HUES48 (cell line): ENCODE results near the gene PDXDC1.
"Not testable (repeated sequence)": the region's sequence is repeated elsewhere in the genome, so short reads cannot be mapped to it uniquely, and the experiment has no call there.

Experiments
- H3K27ac ChIP-seq: one replicate; pipeline ENCODE4 v1.7.0; 2013; ENCODE audit warnings: low read depth, low read length, inconsistent platforms
- H3K27me3 ChIP-seq: 2 replicates; pipeline ENCODE4 v1.6.1; 2013; ENCODE audit warnings: mild to moderate bottlenecking, low read length; ENCODE audit not compliant: control insufficient read depth, insufficient read depth
- H3K36me3 ChIP-seq: 2 replicates; pipeline ENCODE4 v1.6.1; 2013; ENCODE audit warnings: low read length; ENCODE audit not compliant: control insufficient read depth, insufficient read depth
- H3K4me1 ChIP-seq: 2 replicates; pipeline ENCODE4 v1.6.1; 2013; ENCODE audit warnings: mild to moderate bottlenecking, low read length; ENCODE audit not compliant: control insufficient read depth, insufficient read depth
- H3K4me3 ChIP-seq: 2 replicates; pipeline ENCODE4 v1.5.1; 2013; ENCODE audit warnings: mild to moderate bottlenecking, low read depth, low read length
- H3K9ac ChIP-seq: 2 replicates; pipeline ENCODE4 v1.6.1; 2013; ENCODE audit warnings: mild to moderate bottlenecking, low read depth, low read length, moderate library complexity
- H3K9me3 ChIP-seq: 2 replicates; pipeline ENCODE4 v1.6.1; 2013; ENCODE audit warnings: low read length; ENCODE audit not compliant: control insufficient read depth, insufficient read depth

Gene PDXDC1

GRCh38 chr16:15132719-15133428 is 158.0 kb downstream of the PDXDC1 start:
- H3K4me3 ChIP-seq, H3K27me3 ChIP-seq, H3K9me3 ChIP-seq, H3K36me3 ChIP-seq, H3K27ac ChIP-seq, H3K9ac ChIP-seq, H3K4me1 ChIP-seq: not testable (repeated sequence)

DNA sequence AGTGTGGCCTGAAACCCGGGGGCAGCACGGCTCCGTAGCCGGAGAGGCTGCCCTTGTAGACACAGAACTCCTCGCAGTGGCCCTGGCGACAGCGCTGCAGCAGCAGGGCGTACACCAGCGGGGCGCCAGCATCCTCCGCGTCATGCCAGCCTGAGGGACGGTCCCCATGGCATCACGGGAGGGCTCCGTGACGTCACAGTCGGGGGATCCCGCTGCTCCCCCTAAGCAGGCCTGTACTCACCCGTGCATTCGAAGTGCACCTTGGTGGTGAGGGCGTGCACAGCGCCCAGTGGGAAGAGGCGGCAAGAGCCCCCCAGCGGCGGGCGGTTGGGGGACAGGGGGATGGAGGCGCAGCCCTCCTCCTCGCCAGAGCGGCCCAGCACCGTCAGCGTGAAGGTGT is 158.7 kb downstream of the PDXDC1 start:
- not testable (repeated sequence) for H3K4me1 ChIP-seq, H3K4me3 ChIP-seq, H3K36me3 ChIP-seq, H3K27me3 ChIP-seq, H3K27ac ChIP-seq, H3K9ac ChIP-seq, H3K9me3 ChIP-seq

DNA sequence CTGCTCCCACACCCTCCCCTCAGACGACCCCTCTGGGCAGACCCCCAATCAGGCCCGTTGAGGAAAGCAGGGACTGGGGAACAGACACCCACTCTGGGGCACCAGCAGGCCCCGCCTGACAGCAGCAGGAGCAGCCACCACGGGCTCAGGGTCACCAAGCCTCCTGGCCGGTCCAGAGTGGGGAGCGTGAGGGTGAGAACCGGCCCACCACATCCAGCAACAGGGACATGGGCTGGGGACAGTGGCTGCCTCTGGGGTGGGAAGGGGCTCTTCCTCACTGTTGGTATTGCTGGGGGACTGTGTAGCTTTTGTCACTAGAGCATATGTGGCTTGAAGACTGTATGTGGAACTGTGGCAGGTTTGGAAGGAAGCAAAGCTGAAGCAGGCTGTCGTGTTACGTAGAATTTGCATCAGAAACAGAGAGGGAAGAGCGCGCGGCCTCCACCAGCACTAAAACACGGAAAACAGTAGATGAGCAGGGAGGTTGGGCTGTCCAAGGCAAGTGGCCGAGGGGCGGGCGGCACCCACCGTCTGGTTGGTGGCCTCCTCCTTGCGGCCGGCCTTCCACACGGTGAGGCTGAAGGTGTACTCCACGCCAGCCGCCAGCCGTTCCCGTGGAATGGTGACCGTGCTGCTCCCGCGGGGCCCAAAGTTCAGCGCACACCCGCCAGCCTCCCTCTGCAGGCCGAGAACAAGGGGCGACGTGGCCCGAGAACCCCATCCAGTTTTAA is 160.1 kb downstream of the PDXDC1 start:
- not testable (repeated sequence) for H3K27ac ChIP-seq, H3K9ac ChIP-seq, H3K36me3 ChIP-seq, H3K4me3 ChIP-seq, H3K9me3 ChIP-seq, H3K4me1 ChIP-seq, H3K27me3 ChIP-seq

- not testable (repeated sequence) for H3K9ac ChIP-seq, H3K27me3 ChIP-seq, H3K27ac ChIP-seq, H3K9me3 ChIP-seq, H3K4me3 ChIP-seq, H3K4me1 ChIP-seq, H3K36me3 ChIP-seq
Observed at GRCh38 chr16:15135483-15136360, 160.9 kb downstream of the PDXDC1 start.

DNA sequence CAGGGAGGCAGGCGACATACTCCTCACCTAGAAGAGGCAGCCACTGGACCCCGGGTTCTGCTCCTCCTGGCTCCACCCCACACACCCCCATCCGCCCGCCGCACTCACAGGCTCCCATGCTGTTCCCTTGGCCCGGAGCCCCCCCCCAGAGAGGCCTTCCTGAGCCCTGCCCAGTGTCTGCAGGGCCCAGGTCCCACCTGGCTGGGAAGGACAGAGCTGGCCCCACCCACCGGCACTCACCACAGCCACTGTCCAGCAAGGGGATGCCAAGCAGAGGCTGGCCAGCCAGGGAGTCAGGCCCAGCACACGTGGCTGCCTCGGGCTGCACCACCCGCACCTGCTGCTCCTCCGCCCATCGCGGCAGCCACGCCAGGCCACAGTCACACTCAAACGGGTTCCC is 162.7 kb downstream of the PDXDC1 start:
- H3K9ac ChIP-seq, H3K4me1 ChIP-seq, H3K9me3 ChIP-seq, H3K36me3 ChIP-seq, H3K27me3 ChIP-seq, H3K4me3 ChIP-seq, H3K27ac ChIP-seq: not testable (repeated sequence)

DNA sequence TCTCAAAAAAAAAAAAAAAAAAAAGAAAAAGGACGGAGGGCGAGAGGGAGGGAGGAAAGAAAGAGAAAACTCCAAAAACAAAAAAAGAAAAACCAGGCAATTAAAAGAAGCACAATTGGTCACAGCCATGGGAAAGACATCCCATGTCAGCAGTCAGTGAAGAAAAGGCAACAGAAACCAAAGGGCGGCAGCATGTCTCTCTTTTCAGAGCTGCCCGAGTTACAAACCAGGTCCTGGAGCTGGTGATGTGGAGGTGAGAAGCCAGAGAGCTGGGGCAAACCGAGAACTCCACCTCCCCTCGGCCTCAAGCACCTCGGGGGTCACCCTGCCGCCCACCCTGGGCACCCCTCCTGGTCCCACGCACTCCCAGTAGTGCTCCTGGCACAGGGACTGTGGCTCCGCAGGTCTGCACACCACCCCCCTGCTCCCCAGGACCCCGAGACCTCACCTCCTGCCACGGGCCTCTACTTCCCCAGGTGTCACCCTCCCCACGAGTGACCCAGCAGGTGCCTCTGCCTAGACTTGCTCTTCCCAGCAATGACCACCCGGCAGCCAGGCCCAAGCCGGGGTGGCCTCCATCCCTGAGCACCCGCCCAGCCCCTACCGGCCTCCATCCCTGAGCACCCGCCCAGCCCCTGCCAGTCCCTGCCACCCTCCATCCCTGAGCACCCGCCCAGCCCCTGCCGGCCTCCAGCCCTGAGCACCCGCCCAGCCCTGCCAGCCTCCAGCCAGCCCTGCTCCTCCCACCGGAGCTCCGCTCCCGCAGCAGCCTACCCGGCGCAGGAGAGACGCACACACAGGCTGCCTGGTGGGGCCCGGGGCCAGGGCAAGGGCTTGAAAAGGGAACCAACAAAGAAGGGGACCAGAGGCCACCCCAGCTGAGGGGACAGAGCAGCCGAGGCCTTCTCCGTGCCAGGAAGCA is 165.9 kb downstream of the PDXDC1 start:
- not testable (repeated sequence) for H3K9me3 ChIP-seq

DNA sequence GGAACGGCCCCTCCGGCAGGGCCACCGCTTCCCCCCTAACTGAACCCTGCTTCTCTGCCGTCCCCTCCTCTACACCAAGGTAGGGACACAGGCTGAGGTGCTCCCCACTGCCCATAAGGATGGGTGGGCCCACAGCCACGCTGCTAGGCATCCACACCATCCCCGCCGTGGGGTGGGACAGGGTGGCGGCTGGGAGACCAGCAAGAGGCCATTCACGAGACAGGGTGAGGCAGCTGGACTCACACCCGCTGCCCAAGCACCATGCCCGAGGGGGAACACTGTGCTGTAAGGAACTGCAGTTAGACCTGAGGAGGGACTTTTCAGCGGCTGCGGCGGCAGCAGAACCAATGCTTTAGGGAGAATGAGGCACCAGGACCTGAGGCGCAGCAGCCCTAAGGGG is 166.8 kb downstream of the PDXDC1 start:
- Histone ChIP-seq H3K9ac (no peak overlapping the region), H3K36me3 (no peaks in the 10 kb centered on the region), H3K4me1 (0 out of 2 replicates have a peak, but pooled peaks cover 10% of the 10 kb centered on the region), H3K4me3 (no peak overlapping the region), H3K27ac (no peak overlapping the region), H3K9me3 (no peaks in the 10 kb centered on the region), H3K27me3 (no peaks in the 10 kb centered on the region)

More for the DNA sequence above, 165.9 kb downstream of the PDXDC1 start:
- not testable (repeated sequence) for H3K4me1 ChIP-seq, H3K36me3 ChIP-seq, H3K27me3 ChIP-seq, H3K4me3 ChIP-seq, H3K9ac ChIP-seq, H3K27ac ChIP-seq

GRCh38 chr16:15142107-15142890 is 167.5 kb downstream of the PDXDC1 start:
- not testable (repeated sequence) for H3K9me3 ChIP-seq, H3K27ac ChIP-seq, H3K4me1 ChIP-seq, H3K27me3 ChIP-seq, H3K4me3 ChIP-seq, H3K9ac ChIP-seq, H3K36me3 ChIP-seq

DNA sequence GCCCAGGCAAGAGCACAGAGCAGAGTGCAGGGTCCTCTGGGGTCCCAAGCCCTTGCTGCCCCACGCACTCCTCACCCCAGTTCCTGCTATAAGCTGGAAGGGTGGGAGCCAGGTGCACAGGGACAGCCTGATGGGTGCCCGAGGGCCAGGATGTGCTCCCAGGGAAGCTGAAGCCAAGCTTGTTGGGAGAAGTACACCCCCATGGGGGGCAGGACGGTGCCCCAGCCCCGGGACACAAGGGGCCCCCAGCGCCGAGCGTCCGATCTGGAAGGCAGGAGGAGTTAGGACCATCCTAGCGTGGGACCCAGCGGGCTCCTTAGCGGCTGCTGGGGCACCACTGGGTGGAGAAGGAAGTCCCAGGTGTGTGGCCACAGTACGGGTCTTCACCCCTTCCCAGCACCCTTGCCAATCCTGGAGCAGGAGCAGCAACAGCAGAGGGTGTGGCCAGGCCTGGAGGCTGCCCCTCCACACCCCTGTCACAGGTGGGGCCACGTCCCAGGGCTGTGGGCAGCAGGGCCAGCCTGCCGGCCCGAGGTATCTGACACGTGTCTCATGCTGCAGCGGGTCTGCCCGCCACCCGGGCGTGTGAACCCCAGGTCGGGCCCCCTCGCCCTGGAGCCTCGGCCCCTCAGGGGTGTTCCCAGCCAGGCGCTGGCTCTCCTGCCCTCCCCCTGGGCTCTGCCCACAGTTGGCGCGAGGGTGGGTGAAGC is 168.2 kb downstream of the PDXDC1 start:
- H3K9me3 ChIP-seq, H3K27me3 ChIP-seq, H3K4me1 ChIP-seq, H3K36me3 ChIP-seq, H3K9ac ChIP-seq, H3K4me3 ChIP-seq: not testable (repeated sequence)
- H3K27ac ChIP-seq = peak overlapping the region; percentile 76
